Keratinocyte (primary cell): ENCODE measurements around the gene DMC1. TPM values are rescaled to one million over a fixed set of nuclear protein-coding genes. Genes with fewer than 3 reads are reported as not detected.

Experiments used
- DNase-seq: peaks from one replicate; pipeline ENCODE4 v3.0.0-alpha.2; 2011; ENCODE audit warnings: low read depth, missing footprints, low spot score
- FAIRE-seq: peaks from 2 replicates; lab custom pipeline; 2011; peaks lifted over from hg19 to GRCh38; lab: Jason Lieb, UNC
- H2AFZ ChIP-seq: 2 replicates; pipeline ENCODE4 v1.6.0; 2012; ENCODE audit warnings: low read length, control low read depth, inconsistent platforms; ENCODE audit not compliant: control insufficient read depth
- H3K27ac ChIP-seq: 2 replicates; pipeline ENCODE4 v1.5.1; 2011; ENCODE audit warnings: low read length; ENCODE audit not compliant: control insufficient read depth, insufficient read depth
- H3K27me3 ChIP-seq: 3 replicates; pipeline ENCODE4 v1.6.0; 2011; ENCODE audit warnings: low read length; ENCODE audit not compliant: control insufficient read depth, insufficient read depth; ENCODE audit errors: extremely low read depth
- H3K36me3 ChIP-seq, 2 experiments: 2 replicates in 1 of 2; 3 replicates in 1 of 2; pipeline ENCODE4 v1.5.1; 2011; ENCODE audit warnings: low read length in 2 of 2, mild to moderate bottlenecking in 1 of 2; ENCODE audit not compliant: control insufficient read depth in 2 of 2, insufficient read depth in 2 of 2; ENCODE audit errors: extremely low read depth in 1 of 2
- H3K4me1 ChIP-seq: 3 replicates; pipeline ENCODE4 v1.5.1; 2011; ENCODE audit warnings: low read length; ENCODE audit not compliant: control insufficient read depth, insufficient read depth; ENCODE audit errors: extremely low read depth
- H3K4me2 ChIP-seq: 3 replicates; pipeline ENCODE4 v1.6.0; 2011; ENCODE audit warnings: low read depth, low read length; ENCODE audit not compliant: control insufficient read depth, insufficient read depth; ENCODE audit errors: extremely low read depth
- H3K4me3 ChIP-seq, 3 experiments: fragments of 200-600 bp in 1 of 3; sonication (generic) in 1 of 3; 2 replicates in 2 of 3; 3 replicates in 1 of 3; pipeline ENCODE4 v1.5.1; 2011 to 2016; ENCODE audit warnings: low read length in 3 of 3, mild to moderate bottlenecking in 3 of 3, control low read depth in 2 of 3, inconsistent platforms in 1 of 3, low read depth in 1 of 3, mixed read lengths in 1 of 3, mixed run types in 1 of 3, moderate library complexity in 1 of 3; ENCODE audit not compliant: control insufficient read depth in 2 of 3, insufficient read depth in 2 of 3; ENCODE audit errors: extremely low read depth in 1 of 3
- H3K79me2 ChIP-seq: 2 replicates; pipeline ENCODE4 v1.6.0; 2012; ENCODE audit warnings: low read length; ENCODE audit not compliant: control insufficient read depth, insufficient read depth
- H3K9ac ChIP-seq: 3 replicates; pipeline ENCODE4 v1.6.0; 2011; ENCODE audit warnings: low read length; ENCODE audit not compliant: control insufficient read depth, insufficient read depth; ENCODE audit errors: extremely low read depth
- H3K9me1 ChIP-seq: 3 replicates; pipeline ENCODE4 v1.6.0; 2011; ENCODE audit warnings: low read length; ENCODE audit not compliant: control insufficient read depth, insufficient read depth; ENCODE audit errors: extremely low read depth
- H3K9me3 ChIP-seq: 2 replicates; pipeline ENCODE4 v1.5.1; 2012; ENCODE audit warnings: low read depth, low read length; ENCODE audit not compliant: control insufficient read depth
- H4K20me1 ChIP-seq: 3 replicates; pipeline ENCODE4 v1.6.0; 2011; ENCODE audit warnings: low read length; ENCODE audit not compliant: control insufficient read depth, insufficient read depth; ENCODE audit errors: extremely low read depth
- CTCF ChIP-seq, 3 experiments: IDR thresholded peaks in 1 of 3; conservative IDR thresholded peaks in 1 of 3; optimal IDR thresholded peaks in 1 of 3; 2 replicates in 2 of 3; 3 replicates in 1 of 3; pipeline versions ENCODE3 to v1.5.1; 2011; ENCODE audit warnings: low read length in 3 of 3, mild to moderate bottlenecking in 3 of 3, moderate library complexity in 2 of 3, control low read depth in 1 of 3, inconsistent platforms in 1 of 3; ENCODE audit not compliant: insufficient read depth in 2 of 3; ENCODE audit errors: extremely low read depth in 1 of 3
- EZH2 ChIP-seq: IDR thresholded peaks from one replicate; pipeline ENCODE4 v1.6.1; 2012; ENCODE audit warnings: inconsistent platforms, mild to moderate bottlenecking, low read length, moderate library complexity
- dilution Hi-C: fragments of 300-500 bp; cut with MboI; formaldehyde crosslinking; loops from one replicate; pipeline ENCODE4 v1.7.0; 2020; ENCODE audit warnings: low sequenced_read_pairs; ENCODE audit not compliant: extremely low pct_ligation_motif_present
- polyA plus RNA-seq, 5 experiments: library from polyadenylated mRNA; depleted of rRNA in 3 of 5; stranded (reverse) in 3 of 5; stranded (forward) in 1 of 5; unstranded in 1 of 5; fragments of >200 nt; gene quantifications; 1 replicate in 1 of 5; 2 replicates in 3 of 5; 3 replicates in 1 of 5; pipeline versions ENCODE4 v1.2.1 to v1.2.3, GENCODE V29; 2011 to 2012; ENCODE audit warnings: missing spikeins in 2 of 5, low read depth in 1 of 5, low replicate concordance in 1 of 5

The DMC1 gene
- polyA plus RNA-seq, 1 donor (not counting 4 experiments of a cell fraction or from before 2014, with no cell fraction given), result 0.30 TPM

DNA sequence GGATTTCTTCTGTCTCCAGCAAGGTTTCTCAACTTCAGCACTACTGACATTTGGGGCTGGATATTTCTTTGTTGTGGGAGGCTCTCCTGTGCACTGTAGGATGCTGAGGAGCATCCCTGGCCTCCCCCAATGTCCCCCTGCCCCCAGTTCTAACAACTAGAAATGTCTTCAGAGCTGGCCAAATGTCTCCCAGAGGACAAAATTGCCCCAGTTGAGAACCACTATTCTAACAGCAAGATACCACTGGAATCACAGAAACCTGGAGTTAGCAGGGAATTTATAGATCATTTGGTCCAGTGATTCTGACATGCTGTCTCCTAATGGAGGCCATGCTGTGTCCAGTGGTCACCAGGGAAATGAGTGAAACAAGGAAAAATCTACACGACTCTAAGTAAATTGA is 32.2 kb upstream of the DMC1 start:
- peaks cover 7% of the 10 kb centered on the region for H3K4me1 ChIP-seq
- FAIRE-seq (no peak), DNase-seq (no peak)
- no peaks in the 10 kb centered on the region for H3K9me3 ChIP-seq
- no peak overlapping the region for H2AFZ ChIP-seq
- H3K9me1 ChIP-seq, result no peaks in the 10 kb centered on the region
- H3K27me3 ChIP-seq, result peaks cover 3% of the 10 kb centered on the region
- no peaks in the 10 kb centered on the region for H3K79me2 ChIP-seq
- dilution Hi-C loops, result no loop called here
- no peak overlapping the region for H3K4me3 ChIP-seq
- no peak overlapping the region for H3K9ac ChIP-seq
- no peak for TF ChIP-seq CTCF (optimal IDR thresholded peaks at IDR 0.05 in 1 of 3, IDR thresholded peaks at IDR 0.05 in 1 of 3, conservative IDR thresholded peaks at IDR 0.05 in 1 of 3; ENCODE audit: extremely low read depth in 1 of 3, insufficient read depth in 2 of 3, low read length in 3 of 3)
- TF ChIP-seq EZH2, result no peak
- no peaks in the 10 kb centered on the region for H3K36me3 ChIP-seq
- H3K27ac ChIP-seq, result no peak overlapping the region
- no peaks in the 10 kb centered on the region for H4K20me1 ChIP-seq
- H3K4me2 ChIP-seq, result no peak overlapping the region

GRCh38 chr22:38601221-38601764 is 31.3 kb upstream of the DMC1 start:
- no peak for DNase-seq
- Histone ChIP-seq H3K9me3 (no peaks in the 10 kb centered on the region), H3K36me3 (no peaks in the 10 kb centered on the region), H3K9ac (no peak overlapping the region), H3K27ac (no peak overlapping the region), H3K79me2 (no peaks in the 10 kb centered on the region), H2AFZ (no peak overlapping the region), H3K4me3 (no peak overlapping the region), H3K27me3 (peaks cover 3% of the 10 kb centered on the region), H3K4me2 (no peak overlapping the region), H3K4me1 (peaks cover 2% of the 10 kb centered on the region), H4K20me1 (no peaks in the 10 kb centered on the region), H3K9me1 (no peaks in the 10 kb centered on the region)
- TF ChIP-seq EZH2 (no peak), CTCF (optimal IDR thresholded peaks at IDR 0.05 in 1 of 3, IDR thresholded peaks at IDR 0.05 in 1 of 3, conservative IDR thresholded peaks at IDR 0.05 in 1 of 3; ENCODE audit: extremely low read depth in 1 of 3, insufficient read depth in 2 of 3, low read length in 3 of 3) (no peak)
- dilution Hi-C loops, result no loop called here
- FAIRE-seq, result no peak
